MM.1S (cell line): Measurements from ENCODE around the gene DPP10.
"Not testable (repeated sequence)": the region's sequence is repeated elsewhere in the genome, so short reads cannot be mapped to it uniquely, and the experiment has no call there.

Experiments used
- EZH2 ChIP-seq: fragments of 300-600 bp; sonication (generic); optimal IDR thresholded peaks from 2 replicates; pipeline ENCODE3; 2017; ENCODE audit warnings: low read depth, mild to moderate bottlenecking, antibody characterized with exemption, low read length, mixed read lengths
- EZH2phosphoT487 ChIP-seq: fragments of 300-600 bp; sonication (generic); IDR thresholded peaks from 2 replicates; pipeline ENCODE4 v1.6.1; 2018; ENCODE audit warnings: antibody characterized with exemption, low read length
- TF ChIP-seq, protein P1 (sequence below): fragments of 300-600 bp; sonication (generic); IDR thresholded peaks from 2 replicates; pipeline ENCODE4 v1.5.1; 2016; ENCODE audit warnings: antibody characterized with exemption, low read length, mixed read lengths

DNA sequence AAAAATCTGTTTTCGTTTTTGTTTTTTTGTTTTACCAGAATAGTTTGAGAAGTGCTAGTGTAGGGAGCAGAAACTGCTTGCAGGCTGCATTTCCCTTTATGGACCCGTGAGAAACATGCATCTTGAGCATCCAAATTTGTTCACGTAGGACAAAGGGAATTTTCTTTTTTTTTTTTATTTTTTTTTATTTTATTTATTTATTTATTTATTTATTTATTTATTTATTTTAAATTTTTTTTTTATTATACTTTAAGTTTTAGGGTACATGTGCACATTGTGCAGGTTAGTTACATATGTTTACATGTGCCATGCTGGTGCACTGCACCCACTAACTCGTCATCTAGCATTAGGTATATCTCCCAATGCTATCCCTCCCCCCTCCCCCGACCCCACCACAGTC lies 305.7 kb downstream of the DPP10 start:
- TF ChIP-seq EZH2, EZH2phosphoT487: not testable (repeated sequence)
- TF ChIP-seq, protein P1, sequence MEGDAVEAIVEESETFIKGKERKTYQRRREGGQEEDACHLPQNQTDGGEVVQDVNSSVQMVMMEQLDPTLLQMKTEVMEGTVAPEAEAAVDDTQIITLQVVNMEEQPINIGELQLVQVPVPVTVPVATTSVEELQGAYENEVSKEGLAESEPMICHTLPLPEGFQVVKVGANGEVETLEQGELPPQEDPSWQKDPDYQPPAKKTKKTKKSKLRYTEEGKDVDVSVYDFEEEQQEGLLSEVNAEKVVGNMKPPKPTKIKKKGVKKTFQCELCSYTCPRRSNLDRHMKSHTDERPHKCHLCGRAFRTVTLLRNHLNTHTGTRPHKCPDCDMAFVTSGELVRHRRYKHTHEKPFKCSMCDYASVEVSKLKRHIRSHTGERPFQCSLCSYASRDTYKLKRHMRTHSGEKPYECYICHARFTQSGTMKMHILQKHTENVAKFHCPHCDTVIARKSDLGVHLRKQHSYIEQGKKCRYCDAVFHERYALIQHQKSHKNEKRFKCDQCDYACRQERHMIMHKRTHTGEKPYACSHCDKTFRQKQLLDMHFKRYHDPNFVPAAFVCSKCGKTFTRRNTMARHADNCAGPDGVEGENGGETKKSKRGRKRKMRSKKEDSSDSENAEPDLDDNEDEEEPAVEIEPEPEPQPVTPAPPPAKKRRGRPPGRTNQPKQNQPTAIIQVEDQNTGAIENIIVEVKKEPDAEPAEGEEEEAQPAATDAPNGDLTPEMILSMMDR = not testable (repeated sequence)
